Stimulated activated CD8-positive, alpha-beta memory T cell treated with anti-CD3 and anti-CD28 coated beads, Interleukin-12 subunit alpha, Interleukin-12 subunit beta, amount 100 ng/mL, for 24 hours (primary cell): ENCODE data around the gene LYZL2.
"Not testable (repeated sequence)": the region's sequence is repeated elsewhere in the genome, so short reads cannot be mapped to it uniquely, and the experiment has no call there.

Experiments
- DNase-seq: peaks from one replicate; pipeline ENCODE4 v3.0.0-alpha.2; 2020; ENCODE audit errors: extremely low read depth

The LYZL2 gene

GRCh38 chr10:30594077-30594476 lies 35.5 kb downstream of the LYZL2 start:
- DNase-seq, result no peak

DNA sequence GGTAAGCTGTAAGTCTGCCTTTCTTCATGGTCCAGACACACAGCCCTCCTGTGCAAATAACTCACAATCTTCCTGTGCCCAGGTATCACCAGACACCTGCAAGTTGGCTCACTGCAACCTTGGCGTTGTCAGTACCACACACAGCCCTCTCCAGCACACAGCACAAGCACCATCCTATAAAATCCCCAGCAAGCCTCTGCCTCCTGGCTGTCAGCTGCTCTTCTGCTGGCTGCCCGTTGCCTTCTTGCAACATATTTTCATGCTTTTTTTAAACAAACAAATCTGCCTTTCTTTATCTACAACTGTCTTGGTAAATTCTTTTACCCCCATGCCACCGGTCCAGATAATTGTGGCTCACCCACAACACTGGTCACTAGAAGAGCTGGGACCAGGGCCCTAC lies 36.8 kb downstream of the LYZL2 start:
- not testable (repeated sequence) for DNase-seq

DNA sequence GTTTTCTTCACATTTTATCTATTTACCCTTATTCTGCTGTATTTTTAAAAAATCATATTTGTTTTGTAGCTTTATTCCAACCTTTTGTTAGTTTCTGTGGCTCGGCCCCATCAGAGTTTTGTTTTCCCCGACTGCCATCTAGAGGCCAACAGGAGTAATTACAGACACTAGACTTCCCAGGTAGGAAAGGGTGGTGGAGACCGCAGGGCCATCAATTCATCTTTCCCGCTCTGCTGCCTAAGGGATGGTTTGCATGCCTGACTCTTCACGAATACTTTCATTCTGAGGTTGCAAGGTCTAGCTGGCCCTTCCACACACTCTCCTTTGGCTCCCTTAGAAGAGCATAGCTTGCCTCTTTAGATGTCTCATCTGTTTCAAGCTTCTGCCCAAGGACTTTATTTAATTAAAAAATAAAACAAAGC lies 38.3 kb downstream of the LYZL2 start:
- no peak for DNase-seq

DNA sequence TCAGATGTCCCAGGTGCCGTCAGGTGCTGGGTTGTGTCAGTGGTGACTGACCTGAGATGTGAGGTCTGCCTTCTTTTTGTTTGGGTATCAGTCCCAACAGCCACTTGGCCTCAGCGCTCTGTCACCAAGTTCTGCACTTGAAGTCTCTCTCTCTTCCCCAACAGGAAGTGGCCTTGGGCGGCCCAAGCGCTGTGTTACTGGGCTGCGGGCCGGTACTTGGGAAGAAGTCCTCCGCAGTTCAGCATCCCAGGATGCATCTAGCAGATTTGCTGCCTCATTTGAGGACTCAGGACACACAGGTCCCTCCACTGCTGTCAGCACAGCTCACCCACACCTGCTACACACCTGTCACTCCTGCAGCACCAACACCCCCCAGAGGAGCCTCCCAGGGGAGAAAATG lies 40.1 kb downstream of the LYZL2 start:
- no peak for DNase-seq

DNA sequence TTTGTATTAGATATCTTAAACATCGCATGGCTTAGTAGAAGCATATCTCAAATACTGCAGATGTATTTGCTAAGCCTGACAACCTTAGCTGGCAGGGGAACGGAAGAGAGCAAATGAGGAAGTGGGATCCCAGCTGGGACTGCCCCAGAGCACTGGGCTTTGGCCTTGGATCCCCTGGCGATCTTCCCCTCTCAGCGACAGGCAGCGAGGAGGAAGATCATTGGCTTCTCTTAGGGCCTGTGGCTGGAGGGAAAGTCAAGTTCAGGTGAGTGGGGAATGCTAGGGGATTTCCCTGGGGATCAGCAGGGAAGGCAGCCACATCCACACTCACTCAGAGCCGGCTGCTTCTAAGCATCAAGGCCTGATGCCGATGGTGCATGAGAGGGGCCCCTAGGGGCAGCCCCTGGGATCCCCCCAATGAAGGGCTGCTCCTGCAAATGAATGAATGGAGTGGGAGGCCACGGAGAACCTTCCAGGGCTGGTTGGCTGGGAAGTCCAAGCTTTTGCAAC lies 42.0 kb downstream of the LYZL2 start:
- no peak for DNase-seq

DNA sequence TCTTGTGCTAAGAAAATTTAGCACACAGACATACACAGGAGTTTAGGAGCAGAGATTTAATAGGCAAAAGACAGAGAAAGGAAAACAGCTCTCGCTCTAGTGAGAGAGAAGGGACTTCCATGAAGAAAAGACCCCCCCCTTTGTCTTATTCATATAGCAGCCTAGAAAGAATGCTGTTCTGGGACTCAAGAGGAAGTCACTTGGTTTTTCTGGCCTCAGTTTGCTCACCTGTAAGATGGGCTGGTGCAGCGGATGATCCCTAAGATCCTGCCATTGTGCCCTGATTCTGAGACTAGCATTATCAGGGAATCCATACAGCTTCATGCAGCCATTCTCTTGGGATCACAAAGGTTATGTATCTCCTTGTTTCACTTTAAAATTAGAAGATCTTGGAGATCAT lies 42.7 kb downstream of the LYZL2 start:
- DNase-seq, result no peak

- no peak for DNase-seq
Measured at GRCh38 chr10:30583778-30584415, 45.7 kb downstream of the LYZL2 start.

DNA sequence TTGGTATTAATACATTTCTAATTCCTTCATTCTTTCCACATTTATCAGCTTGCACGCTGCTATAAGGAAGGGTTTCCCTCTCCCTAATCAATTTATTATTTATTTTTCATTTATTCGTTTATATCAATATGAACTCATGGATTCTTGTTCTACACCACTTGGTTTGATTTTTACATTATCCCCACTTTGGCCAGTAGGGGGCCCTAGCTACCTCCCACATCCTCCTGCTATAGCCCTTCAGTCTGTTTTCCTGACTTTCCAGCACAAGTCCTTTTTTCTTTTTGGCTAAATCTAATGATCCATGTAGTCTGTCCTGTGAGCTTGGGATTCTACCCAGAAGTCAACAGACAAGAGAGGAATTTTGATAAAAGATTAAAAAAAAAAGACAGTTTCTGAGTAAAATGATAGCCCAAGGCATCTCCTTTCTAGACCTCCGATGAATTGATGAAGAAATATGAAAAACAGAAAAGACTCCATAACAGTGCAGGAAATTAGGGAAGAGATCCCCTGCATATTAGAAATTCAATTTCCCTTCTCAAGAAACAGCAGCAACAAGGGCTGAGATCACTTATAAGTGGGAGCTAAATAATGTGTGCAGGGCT lies 47.7 kb downstream of the LYZL2 start:
- no peak for DNase-seq

GRCh38 chr10:30580676-30581075 lies 48.9 kb downstream of the LYZL2 start:
- no peak for DNase-seq

GRCh38 chr10:30580241-30580640 lies 49.3 kb downstream of the LYZL2 start:
- no peak for DNase-seq

- DNase-seq, result no peak
Measured at GRCh38 chr10:30579574-30579973, 50.0 kb downstream of the LYZL2 start.

- no peak for DNase-seq
Measured at GRCh38 chr10:30577048-30577447, 52.5 kb downstream of the LYZL2 start.

DNA sequence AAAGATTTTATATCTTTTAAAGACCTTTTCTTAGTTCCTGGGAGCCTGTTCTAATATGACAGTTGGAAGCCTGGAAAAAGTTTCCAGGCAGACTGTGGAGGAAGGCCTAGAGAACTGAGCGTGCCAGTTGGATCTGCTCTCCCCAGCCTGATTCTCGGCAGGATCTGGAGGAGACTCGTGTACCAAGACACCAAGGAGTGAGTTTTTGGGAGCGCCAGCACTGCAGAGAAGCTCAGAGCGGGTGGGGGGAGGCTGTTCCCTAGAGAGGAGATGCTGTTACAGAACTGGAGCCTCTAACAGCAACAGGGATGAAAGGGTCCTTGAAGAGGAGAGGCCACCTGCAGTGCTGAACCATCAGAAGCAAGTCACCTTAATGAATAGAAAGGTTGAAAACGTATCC lies 52.9 kb downstream of the LYZL2 start:
- no peak for DNase-seq

DNA sequence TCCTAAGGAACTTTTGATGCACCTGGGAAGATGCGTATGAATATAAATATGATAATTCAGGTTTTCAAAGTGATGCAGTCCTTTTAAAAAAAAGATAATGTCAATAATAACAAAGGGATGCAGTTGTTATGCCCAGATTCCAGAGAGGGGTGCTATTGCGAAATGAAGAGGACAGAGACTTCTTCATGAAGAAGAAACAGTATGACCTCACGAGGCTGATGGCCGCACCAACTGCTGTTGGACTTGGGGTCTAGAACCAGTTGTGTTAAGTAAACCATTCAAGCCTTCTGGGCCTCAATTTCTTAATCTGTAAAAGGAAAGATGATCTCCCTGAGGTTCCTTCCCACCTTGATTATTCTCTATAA lies 55.1 kb downstream of the LYZL2 start:
- DNase-seq, result no peak

DNA sequence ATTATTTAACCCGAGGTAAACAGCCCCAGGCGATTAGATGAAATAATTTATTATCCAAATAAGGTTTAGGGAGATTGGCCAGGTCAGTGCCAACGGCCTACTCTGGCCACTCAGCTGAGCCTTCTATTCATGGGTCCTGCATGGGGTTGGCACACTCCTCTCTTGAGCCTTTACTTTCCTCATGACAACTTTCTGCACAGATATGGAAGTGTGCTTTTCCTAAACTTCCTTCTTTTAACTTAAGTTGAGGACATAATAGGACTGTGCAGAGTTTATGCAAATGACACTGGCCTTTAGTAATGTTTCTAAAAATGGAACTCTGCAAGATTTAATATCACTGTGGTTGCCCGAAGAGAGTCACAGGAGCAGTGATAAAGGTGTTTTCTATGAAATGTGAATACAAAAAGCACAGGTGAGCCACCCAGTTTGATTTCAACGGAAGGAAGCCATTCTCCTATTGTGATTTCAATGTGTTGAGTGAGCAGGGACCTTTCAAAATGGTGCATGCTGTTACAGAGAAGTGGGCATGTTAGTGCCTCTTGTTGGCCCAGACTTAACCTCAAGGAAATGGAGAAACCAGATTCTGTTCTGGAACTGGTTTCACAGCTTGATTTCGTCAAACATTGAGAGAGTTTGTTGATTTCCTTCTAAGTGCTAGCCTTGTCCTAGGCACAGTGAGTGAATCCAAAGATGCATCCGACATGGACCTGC lies 55.7 kb downstream of the LYZL2 start:
- no peak for DNase-seq

DNA sequence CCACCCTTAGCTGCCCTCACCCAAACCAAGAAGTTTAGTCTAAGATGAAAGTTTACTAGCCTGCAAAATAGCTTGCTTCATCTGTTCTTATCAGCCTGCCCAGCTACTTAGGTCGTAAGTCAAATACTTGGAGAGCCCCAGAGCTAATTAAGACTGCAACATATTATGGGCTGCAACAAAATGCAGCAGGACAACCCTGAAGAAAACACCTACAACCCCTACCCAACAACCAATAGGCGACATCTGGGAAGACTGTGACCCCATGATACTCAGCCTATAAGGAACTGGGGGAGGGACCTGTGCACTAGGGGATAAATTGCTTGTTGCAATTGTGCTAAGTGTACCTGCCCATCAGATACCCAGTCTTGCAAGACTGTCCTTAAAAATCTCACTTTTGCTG lies 64.1 kb downstream of the LYZL2 start:
- DNase-seq, result no peak

- DNase-seq, result no peak
Measured at GRCh38 chr10:30562787-30563186, 66.8 kb downstream of the LYZL2 start.
